SW 1271 (cell line): Measurements from ENCODE around the gene INPP5D.
"Not testable (repeated sequence)": the region's sequence is repeated elsewhere in the genome, so short reads cannot be mapped to it uniquely, and the experiment has no call there.

ENCODE experiments used
- DNase-seq, 2 experiments: peaks; one replicate each; lab custom pipeline; 2025; lab: John Stamatoyannopoulos, UW

INPP5D gene

DNA sequence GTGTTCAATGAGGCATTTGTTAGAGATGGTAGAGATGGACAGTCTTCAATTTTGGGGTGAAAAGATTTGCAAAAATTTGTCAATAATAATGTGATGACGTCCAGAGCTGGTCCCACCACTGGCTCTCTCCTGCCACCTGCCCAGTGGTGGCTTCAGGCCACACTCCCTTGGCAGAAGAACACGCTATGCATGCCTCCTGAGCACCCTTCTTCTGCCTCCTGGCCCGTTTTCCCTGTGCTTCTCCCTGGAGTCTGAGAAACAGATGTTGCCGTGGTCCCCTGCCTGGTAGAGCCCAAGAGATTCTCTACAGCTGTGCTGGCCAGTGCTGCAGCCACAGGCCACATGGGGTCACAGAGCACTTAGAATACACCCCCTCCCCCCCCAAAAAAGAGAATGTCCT, 33.6 kb downstream of the INPP5D start:
- DNase-seq: no peak

DNA sequence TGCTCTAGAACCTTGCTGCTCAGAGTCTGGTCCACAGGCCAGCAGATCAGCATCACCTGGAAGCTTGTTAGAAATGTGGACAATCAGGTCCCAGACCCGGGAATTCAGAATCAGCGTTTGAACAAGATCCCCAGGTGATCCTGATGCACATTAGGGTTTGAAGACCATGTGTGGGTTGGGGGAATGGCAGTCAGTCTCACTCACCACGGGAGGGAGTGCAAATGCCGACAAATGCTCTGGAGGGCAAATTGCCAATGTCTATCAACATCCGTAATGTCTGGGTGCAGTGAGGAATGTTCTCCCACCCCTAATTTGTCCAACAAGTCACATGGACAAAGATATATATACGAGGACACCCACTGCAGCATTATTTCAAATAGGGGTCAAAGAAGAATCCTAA, 34.5 kb downstream of the INPP5D start:
- no peak for DNase-seq

DNA sequence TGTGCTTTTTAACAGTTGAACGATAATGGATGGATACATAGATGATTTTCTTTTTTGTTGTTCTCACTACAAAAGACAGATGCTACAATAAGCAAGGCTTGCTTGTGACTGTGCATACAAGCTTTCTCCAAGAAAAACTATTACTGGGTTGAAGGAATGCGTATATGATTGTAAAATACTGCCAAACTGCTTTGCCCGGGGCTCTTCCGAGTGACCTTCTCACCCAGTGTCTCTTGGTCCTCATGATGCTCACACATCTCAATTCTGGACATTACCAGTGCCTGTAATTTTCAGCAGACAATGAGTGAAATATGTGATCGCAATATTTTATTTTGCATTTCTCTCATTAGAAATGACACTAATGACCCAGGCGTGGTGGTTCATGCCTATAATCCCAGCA, 35.9 kb downstream of the INPP5D start:
- no peak for DNase-seq

DNA sequence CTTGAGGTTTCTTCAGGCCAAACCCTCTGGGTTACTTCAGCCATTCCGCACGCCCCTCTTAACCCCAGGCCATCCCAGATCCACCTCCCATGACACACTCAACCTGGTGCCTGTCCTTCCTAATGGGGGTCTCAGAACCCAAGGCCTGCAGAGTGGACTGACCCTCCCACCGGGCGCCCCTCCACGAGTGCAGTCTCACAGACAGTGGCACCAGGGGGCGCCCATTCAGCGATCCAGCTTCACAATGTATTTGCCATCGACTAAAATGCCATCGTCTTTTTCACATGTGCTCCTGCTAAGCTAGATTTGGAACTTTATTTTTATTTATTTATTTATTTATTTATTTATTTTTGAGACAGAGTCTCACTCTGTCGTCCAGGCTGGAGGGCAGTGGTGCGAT, 38.5 kb downstream of the INPP5D start:
- no peak for DNase-seq

DNA sequence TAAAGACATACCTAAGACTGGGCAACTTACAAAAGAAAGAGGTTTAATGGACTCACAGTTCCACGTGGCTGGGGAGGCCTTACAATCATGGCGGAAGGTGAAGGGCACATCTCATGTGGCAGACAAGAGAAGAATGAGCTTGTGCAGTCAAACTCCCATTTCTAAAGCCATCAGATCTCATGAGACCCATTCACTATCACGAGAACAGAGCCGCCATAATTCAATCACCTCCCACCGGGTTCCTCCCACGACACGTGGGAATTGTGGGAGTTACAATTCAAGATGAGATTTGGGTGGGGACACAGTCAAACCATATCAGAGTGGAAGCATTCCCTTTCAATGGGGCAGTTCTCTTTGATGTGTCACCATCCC, 39.7 kb downstream of the INPP5D start:
- DNase-seq: not testable (repeated sequence)

DNA sequence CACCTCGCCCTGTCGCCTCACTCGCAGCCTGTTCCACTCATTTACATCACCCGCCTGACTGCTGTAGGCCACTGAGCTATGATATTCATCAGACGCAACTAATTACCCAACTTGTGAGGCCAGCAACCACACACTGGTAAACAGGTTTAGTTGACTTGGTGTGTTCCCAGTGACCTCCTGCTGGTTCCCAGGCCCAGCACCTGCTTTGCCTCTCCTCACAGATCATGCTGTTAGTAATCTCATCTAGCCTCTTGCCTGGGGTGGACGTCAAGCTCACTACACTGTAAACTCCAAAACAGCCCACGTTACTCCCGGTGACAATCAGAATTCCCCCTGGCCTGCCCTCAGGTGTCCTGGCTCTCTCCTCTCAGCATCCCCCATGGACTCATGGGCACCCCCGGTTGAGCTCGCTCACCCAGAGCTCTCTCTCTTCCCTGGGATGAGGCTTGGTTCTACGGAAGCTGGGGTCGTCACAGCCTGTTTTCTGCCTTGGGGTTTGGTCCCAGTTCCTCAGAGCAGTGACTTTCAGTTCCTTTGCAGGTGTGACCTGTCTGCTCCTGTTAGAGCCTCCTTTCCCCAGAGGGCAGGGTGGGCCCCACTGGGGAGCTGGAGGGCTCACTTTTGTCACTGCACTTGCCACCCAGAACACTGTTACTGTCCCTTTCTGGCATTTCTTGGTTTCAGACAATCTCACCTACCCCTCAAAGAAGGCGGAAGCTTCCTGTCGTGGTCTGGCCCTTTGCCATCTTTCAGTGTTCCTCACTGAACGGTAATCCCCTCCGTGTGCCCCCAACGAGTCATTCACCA, 40.3 kb downstream of the INPP5D start:
- DNase-seq: no peak

DNA sequence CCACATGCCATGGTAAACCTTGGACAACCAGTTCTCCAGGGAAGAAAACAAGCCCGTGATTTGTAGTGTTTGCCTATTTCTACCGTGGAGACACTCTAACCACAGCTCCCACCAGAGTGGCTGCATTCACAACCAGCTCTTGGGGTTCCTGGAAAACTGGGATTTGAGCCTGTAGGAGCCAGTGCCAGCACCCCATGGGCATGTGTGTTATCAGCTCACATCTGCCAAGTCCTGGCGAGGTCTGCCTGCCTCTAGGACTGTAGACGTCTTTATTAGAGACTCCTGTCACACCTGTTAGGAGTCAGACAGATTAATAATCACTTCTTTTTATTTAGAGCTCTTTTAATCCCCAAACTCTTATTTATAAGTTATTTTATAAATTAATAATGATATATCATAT, 41.0 kb downstream of the INPP5D start:
- no peak for DNase-seq

DNA sequence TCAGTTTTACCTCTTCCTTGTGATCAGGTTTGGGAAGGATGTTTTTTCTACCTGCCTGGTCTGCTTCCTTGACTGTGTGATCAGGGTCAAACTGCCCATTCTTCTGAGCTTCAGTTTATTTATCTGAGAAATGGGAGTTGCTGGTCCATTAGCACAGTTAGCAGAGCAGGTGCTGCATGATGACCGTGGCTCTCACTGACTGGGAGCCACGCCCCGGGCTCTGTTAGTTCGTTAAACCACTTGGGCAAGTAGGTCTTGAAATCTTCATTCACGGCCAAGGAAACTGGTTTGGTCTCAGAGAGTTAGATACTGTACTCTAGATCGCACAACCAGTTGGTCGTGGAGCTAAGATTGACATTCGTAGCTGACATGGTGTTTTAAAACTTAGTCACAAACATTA, 41.7 kb downstream of the INPP5D start:
- DNase-seq: no peak

DNA sequence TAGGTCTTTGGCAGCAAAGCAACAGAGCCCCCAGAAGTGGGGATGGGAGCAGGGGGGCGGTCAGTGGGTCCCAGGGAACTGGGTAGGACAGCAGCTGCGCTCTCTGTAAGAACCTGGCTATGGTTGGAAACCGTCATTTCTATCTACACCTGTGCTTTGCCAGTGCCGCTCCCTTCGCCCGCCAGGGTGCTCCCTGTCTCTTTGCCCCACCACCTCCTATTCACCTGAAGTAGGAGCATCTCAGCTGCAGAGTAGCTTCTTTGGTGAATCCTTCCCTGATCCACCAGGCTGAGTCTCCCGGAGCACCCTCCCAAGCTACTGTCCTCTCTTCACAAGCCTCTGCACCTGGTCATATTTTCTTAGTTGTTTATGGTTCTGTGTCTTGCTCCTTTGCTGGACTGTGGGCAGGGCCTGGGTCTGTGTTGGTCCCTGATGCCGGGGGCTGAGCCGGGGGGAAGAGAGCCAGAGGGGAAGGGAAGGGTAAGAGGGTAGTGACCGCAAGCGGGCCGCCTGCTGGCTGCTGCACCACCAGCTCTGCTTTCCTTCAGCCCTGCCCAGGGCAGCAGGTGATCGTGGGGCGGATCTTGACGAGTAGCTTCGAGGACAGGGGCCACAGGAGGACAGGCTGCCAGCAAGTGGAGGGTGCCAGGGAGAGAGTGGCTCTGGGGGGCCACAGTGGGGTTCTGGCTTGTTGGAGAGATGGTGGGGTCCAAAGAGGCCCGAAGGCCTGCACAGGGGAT, 45.2 kb downstream of the INPP5D start:
- DNase-seq: no peak

DNA sequence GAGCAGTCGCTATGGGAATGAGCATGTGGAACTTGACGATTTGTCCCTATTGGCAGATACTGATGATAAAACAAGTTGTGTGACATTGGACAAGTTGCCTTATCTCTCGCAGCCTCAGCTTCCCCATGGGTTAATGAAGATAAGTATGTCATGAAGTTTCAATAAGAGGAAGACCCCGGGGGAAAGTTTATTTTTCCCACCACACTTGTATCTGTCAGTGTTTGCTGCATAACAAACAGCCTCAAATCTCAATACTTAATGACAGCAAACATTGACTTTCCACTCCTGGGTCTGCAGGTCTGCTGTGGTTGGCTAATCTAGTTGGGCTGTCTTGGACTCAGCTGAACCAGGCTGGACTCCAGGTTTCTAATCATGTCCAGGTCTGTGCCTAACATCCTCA, 45.8 kb downstream of the INPP5D start:
- no peak for DNase-seq

DNA sequence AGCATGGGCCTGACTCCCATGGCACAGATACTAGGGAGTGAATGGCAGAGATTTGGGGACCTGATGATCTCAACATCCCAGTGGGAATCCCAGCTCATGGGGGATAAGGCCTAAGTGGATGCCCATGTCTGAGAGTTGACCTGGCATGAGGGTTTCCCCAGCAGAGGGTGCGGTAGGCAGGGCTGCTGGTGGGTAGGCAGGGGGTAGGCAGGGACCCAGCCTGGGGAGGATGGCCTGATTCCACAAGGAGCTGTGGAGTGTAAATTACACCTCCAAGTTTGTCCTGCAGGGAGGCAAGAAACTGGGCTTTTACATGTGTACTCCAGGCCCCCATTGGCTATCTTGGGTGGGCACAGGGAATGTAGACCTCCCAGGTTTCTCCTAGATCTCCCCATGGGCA, 46.9 kb downstream of the INPP5D start:
- no peak for DNase-seq

DNA sequence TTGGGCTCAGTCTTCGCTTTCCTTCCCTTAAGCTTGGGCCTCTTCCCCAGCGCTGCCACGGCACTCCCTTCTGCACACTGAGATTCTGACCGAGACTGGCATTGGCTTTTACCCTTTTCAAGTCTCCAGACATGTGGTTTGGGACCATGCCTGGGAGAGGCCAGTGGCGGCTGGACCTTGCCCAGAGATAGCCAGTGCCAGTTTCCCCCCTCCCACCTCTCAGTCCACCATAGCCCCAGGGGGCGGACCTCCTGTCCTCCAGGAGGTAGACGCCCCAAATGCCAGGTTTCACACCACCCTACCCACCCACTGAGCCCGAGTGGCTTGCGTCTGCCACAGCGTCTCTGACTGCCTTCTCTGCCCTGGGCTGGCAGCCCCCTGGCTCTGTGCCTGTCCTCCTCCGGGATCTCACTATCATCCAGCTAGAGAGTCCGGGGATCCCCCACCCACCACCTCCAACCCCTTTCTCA, 47.7 kb downstream of the INPP5D start:
- DNase-seq: no peak

DNA sequence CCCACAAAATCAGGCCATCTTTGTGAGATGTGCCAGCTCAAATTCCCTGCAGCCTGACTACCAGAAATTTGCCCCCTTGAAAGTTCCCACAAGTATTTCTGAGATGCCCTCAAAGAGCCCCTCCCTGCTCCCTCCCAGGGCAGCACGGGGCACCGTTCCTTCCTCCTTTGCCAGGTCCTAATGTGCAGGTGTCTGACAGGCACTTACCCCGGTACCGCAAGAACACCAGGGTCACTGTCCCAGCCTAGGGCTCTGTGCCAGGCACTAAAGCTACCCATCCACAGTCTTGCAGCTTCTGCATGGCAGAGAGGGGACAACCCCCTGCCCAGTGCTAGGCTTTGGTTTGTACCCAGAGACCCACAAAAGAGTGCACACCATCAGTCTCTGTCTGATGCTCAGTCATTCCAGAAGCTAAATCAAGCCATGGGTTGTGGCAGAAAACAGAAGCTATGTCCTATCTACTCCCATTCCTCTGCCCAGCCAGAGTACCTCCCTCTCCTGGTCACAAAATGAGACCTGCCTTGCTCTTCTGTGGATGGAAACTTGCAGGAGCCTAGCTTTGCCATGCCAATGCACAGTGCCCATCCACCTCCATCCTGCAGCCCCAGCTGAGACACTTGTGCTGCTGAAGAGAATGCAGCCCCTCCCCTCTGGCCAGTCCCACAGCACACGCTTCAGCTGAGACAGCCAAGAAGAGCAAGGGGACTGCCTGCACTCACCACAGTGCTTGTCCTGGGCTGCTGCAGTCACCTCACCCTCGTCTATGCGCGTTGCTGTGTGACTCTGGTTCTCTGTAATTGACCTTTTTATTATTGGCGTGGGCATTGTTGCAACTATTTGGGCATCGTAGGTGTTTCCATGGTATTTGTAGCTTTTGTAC, 48.7 kb downstream of the INPP5D start:
- no peak for DNase-seq

DNA sequence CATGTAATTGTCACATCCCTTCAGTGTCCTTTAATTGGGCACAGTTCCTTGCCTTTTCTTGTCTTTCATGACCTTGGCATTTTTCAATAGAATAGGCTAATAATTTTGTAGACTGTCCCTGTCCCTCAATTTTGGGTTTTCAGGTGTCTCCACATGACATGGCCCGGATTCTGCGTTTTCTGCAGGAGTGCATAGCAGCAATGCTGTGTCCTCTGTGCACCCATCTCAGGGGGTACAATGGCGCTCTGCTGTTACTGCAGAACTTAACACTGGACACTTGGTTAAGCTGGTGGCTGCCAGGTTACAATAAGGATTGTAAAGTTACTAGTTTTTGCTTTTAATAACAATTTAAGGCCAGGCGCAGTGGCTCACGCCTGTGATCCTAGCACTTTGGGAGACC, 51.3 kb downstream of the INPP5D start:
- no peak for DNase-seq

DNA sequence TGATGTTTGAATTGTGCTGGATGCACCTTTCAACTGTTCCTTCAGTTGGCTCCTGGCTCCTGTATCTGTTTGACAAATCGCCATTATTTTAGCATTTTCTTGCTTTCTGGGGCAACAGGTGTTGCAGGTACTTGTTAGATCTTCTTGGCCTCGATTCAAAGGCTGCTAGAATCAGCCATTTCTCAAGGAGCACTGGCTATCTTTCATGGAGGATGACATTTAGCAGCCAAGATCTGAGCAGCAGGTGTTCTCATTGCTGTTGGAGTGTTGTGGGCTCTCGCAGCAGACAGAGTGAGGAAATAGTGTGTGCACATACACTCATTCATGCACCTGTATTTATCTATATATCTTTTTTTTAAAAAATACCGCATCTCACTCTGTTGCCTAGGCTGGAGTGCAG, 52.2 kb downstream of the INPP5D start:
- no peak for DNase-seq

DNA sequence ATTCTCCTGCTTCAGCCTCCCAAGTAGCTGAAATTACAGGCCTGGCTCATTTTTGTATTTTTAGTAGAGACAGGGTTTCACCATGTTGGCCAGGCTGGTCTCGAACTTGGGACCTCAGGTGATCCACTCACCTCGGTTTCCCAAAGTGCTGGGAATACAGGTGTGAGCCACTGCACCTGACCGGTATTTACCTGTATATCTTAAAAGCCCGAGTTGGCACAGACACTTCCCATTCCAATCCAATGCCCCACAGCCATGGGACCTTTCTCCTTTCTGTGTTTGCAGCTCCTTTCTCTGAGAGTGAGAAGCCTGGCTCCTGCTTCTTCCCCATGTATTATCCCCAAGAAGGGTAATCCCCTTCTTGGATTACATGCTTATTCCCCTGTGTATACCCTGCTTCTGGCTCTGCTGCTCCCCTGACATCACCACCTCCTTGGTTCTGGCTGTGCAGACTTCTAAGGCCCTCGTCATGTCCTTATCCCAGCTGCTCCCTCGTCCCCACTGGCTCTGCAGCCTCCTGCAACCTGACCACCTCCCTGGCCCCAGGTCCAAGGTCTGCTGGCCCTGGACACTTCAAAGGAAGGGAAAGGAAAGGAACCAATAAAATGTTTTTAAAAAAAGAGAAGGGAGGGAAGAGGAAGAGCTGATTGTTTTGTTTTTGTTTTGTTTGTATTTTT, 52.8 kb downstream of the INPP5D start:
- no peak for DNase-seq

DNA sequence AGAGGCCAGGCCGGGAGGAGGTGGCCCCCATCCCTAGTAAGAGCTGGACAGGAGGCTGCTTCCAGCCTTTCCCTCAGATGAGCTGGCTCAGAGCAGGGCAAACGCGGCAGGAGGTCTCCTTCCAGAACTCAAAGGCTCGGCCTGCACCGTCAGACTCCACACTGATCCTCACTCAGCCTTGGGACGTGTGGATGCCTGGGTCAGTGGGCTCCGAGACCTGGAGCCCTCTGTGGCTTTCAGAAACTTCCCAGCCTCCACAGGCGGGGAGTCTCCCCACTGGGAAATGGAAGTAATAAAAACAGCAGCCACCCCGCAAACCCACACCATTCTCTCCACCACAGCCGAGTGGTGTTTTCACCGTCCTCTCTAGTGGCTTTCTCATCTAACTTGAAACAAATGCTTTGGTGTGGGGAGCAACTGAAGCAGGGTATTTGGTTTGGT, 54.3 kb downstream of the INPP5D start:
- DNase-seq: no peak

DNA sequence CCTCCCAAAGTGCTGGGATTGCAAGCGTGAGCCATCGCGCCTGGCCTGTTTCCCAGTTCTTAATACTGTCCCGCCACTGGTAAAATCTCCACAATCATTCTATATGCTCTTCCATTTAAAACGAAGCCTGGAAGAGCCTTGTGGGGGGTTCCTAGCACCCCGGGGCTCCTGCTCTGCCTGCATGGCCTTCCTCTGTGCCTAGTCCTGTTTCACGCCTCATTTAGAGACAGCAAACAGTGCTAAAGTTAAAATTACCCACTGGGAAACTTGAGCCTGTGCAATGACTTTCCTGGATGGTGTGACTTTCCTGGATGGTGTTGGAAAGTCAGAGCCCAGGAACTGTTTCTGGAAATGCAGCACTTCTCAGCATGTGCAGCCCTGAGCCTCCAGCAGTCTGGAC, 55.0 kb downstream of the INPP5D start:
- DNase-seq: no peak

DNA sequence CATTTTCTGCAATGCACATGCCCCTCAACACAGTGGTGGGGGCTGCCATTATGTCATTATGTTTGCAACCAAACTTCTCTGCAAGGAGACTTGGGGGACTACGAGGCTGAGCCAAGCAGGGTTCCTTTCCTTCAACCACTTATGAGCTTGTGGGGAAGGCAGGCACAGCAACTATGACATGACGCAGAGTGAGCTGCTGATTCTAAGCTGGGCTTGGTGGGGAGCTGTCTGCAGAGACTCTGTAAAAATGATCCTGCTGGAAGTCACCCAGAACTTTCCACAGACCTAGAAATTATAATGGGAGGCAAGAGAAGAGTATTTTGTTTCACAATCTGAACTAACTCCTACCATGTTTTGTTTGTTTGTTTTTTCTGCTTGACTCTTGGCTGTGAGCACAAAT, 55.6 kb downstream of the INPP5D start:
- no peak for DNase-seq

DNA sequence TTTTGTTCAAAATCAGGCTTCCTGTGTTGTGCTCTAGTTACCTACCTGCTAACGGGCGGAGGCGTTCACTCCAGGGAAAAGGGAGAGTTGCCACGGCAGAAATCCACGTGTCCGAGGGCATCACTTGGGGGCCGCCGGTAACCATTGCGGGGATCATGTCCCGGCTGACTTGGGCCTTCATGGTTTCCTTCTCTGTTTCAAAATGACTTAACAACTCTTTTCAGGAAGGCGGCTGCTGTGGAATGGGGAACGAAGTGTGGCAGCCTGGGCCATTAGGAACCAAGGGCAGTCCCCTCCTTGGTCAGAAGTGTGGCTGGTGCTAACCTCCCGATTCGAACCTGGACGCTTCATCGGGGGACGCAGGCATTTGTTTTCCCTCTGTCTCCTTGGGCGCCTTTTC, 56.8 kb downstream of the INPP5D start:
- no peak for DNase-seq

DNA sequence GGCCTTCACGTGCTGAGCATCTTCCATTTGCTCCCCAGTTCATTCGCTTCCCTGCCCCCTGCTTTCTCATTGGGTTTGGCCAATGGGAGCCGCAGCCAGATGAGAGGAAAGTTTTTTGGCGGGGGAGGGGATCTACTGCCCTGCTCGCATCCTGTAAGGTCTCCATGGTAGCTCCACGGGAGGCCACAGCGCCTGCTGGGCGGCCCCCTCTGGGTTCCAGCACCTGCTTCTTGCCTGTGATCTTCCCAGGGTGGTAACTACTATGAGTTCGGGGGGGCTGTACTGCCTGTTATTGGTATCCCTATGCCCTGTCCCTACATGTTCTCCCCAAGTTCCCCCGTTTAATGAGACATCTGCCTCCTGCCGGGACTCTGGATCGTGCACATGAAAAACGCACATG, 57.2 kb downstream of the INPP5D start:
- no peak for DNase-seq
